Gastrocnemius medialis (tissue), 4 donors: ENCODE measurements around the gene PPP2R3B. TPM values are rescaled to one million over a fixed set of nuclear protein-coding genes. Genes with fewer than 3 reads are reported as not detected.
"Not testable (repeated sequence)": the region's sequence is repeated elsewhere in the genome, so short reads cannot be mapped to it uniquely, and the experiment has no call there.

ENCODE experiments used
- ATAC-seq, 2 donors: fragments of 150-250 bp; one replicate each; pipeline ENCODE4 v1.9.1; 2016
- DNase-seq, 2 donors: peaks; one replicate each; pipeline ENCODE4 v3.0.0-alpha.2; 2019
- H3K27ac ChIP-seq, 4 donors: fragments of 200-600 bp; sonication (generic); 1 replicate in 1 of 4; 2 replicates in 3 of 4; pipeline ENCODE4 v1.5.1; 2016 to 2018; ENCODE audit warnings: mild to moderate bottlenecking in 2 of 4, moderate library complexity in 1 of 4
- H3K27me3 ChIP-seq, 3 donors: fragments of 200-600 bp; sonication (generic) in 2 of 3; 1 replicate in 1 of 3; 2 replicates in 2 of 3; pipeline versions ENCODE4 v1.5.1 to v1.6.0; 2016 to 2019; ENCODE audit warnings: mild to moderate bottlenecking in 1 of 3, moderate library complexity in 1 of 3
- H3K36me3 ChIP-seq, 2 donors: fragments of 200-600 bp; sonication (generic) in 1 of 2; one replicate each; pipeline ENCODE4 v1.5.1; 2017 to 2018
- H3K4me1 ChIP-seq, 2 donors: fragments of 200-600 bp; sonication (generic) in 1 of 2; one replicate each; pipeline ENCODE4 v1.5.1; 2016 to 2017; ENCODE audit warnings: mild to moderate bottlenecking in 2 of 2
- H3K4me3 ChIP-seq, 4 donors: fragments of 200-600 bp; sonication (generic) in 3 of 4; 1 replicate in 1 of 4; 2 replicates in 3 of 4; pipeline ENCODE4 v1.5.1; 2016 to 2019; ENCODE audit warnings: mild to moderate bottlenecking in 2 of 4
- H3K9me3 ChIP-seq, 3 donors: fragments of 200-600 bp; sonication (generic) in 2 of 3; 1 replicate in 1 of 3; 2 replicates in 2 of 3; pipeline ENCODE4 v1.5.1; 2016 to 2019
- CTCF ChIP-seq, 5 experiments: fragments of 450-650 bp in 3 of 5; fragments of 200-600 bp in 2 of 5; sonication (generic) in 2 of 5; IDR thresholded peaks in 4 of 5; conservative IDR thresholded peaks in 1 of 5; 1 replicate in 4 of 5; 2 replicates in 1 of 5; pipeline ENCODE4 v1.5.1; 2016 to 2019; ENCODE audit warnings: antibody characterized with exemption in 5 of 5, mild to moderate bottlenecking in 3 of 5, moderate library complexity in 3 of 5
- POLR2A ChIP-seq, 2 donors: fragments of 450-650 bp; IDR thresholded peaks; one replicate each; pipeline ENCODE4 v1.6.1; 2017; ENCODE audit warnings: antibody characterized with exemption in 2 of 2, mild to moderate bottlenecking in 2 of 2, moderate library complexity in 2 of 2
- in situ Hi-C, 4 donors: fragments of 200-750 bp; cut with MboI; loops; one replicate each; pipeline versions ENCODE4 v1.15.0 to v1.8.0; 2017; ENCODE audit warnings: low sequenced_read_pairs in 4 of 4
- intact Hi-C: fragments of 100-400 bp; cut with DNase I; formaldehyde crosslinking; loops from one replicate; pipeline ENCODE4 v1.15.1; 2023; ENCODE audit warnings: low total_unique reads
- total RNA-seq, 4 donors: library from RNA; depleted of rRNA; stranded (reverse); fragments of >200 nt; gene quantifications; one replicate each; pipeline versions ENCODE4 v1.1.0 to v1.2.3, GENCODE V29; 2016

PPP2R3B gene
- total RNA-seq, 4 donors from 2014 or later = 53.8 to 103 (median 69.4) TPM

DNA sequence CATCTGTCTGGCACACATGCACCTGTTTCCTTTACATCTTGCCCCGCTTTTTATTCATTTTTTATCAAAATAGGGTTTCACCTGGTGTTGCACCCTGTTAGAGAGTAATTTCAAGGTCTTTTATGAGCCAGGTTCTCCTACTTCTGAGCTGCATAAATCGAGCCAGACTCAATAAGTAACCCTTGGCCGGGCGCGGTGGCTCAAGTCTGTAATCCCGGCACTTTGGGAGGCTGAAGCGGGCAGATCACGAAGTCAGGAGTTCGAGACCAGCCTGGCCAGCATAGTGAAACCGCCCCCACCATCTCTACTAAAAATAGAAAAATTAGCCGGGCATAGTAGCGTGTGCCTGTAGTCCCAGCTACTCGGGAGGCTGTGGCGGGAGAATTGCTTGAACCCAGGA is 1.0 kb upstream of the PPP2R3B start:
- TF ChIP-seq POLR2A (IDR thresholded peaks at IDR 0.05) = no peak
- no peak for TF ChIP-seq CTCF (IDR thresholded peaks at IDR 0.05 in 4 of 5, conservative IDR thresholded peaks at IDR 0.05 in 1 of 5)
- Histone ChIP-seq H3K27me3 (no peaks in the 10 kb centered on the region), H3K4me3 (peak overlapping the region; percentile 54 to 98 (median 85)), H3K4me1 (peaks cover 7% of the 10 kb centered on the region in 2 donors), H3K9me3 (no peaks in the 10 kb centered on the region), H3K36me3 (no peaks in the 10 kb centered on the region), H3K27ac (peak overlapping the region; percentile 96 to 99 (median 98))
- intact Hi-C loops = loop anchor here (2.0 to 10.0 kb wide), 4 partner anchors 15 to 1005 kb away; partner anchors contain the start of genes GTPBP6 and SLC25A6
- DNase-seq = no peak
- no peak for ATAC-seq
- in situ Hi-C loops = loop anchor here in 1 of 4 donors (10.0 kb wide), 1 partner anchor 63 kb away; no protein-coding TSS in a partner anchor

DNA sequence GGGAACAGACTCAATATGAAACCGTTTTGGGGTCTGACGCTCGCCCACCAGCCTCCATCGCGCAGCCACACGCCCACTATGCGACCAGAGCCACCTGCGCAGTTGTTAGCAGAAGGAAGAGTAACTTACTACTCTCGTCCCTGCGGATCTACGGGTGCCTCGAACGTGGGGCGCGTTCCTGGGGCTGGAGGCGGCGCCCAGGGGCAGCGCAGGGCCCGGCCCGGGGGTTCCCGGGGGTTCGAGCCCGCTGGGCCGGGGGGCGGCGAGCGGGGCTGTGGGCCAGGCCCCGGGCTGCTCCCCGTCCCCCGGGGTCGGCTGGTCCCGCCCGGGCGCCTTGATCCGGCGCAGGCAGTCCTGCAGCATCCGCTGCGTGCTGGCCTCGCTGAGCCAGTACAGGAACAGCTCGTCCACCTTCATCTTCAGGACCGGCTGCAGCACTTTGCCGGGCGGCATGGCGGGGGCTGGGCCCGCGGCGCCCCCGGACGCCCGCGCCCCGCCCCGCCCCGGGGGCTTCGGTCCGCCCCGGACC is 404 bp downstream of the PPP2R3B start:
- ATAC-seq (peak in 1 of 2 donors; percentile 2), DNase-seq (no peak)
- peak overlapping the region; percentile 96 to 99 (median 98) for H3K27ac ChIP-seq
- no peaks in the 10 kb centered on the region for H3K27me3 ChIP-seq
- no peaks in the 10 kb centered on the region for H3K9me3 ChIP-seq
- H3K4me1 ChIP-seq = peaks cover 7% of the 10 kb centered on the region in 2 donors
- no peaks in the 10 kb centered on the region for H3K36me3 ChIP-seq
- peak overlapping the region; percentile 79 to 98 (median 85) for H3K4me3 ChIP-seq
- TF ChIP-seq CTCF (IDR thresholded peaks at IDR 0.05 in 4 of 5, conservative IDR thresholded peaks at IDR 0.05 in 1 of 5) (no peak), POLR2A (IDR thresholded peaks at IDR 0.05) (no peak)
- intact Hi-C loops = loop anchor here (2.0 to 10.0 kb wide), 4 partner anchors 14 to 1006 kb away; partner anchors contain the start of genes GTPBP6 and SLC25A6
- in situ Hi-C loops = loop anchor here in 1 of 4 donors (10.0 kb wide), 1 partner anchor 62 kb away; no protein-coding TSS in a partner anchor

DNA sequence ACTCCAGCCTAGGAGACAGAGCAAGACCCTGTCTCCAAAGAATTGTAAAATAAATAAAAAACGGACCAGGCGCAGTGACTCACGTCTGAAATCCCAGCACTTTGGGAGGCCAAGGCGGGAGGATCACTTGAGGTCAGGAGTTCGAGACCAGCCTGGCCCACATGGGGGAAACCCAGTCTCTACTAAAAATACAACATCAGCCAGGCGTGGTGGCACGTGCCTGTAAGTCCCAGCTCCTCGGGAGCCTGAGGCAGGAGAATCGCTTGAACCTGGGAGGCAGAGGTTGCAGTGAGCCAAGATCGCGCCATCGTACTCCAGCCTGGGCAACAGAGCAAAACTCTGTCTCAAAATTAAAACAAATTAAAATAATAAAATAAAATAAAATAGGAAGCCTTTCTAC is 971 bp downstream of the PPP2R3B start:
- H3K27ac ChIP-seq, ATAC-seq, DNase-seq, H3K9me3 ChIP-seq, H3K4me1 ChIP-seq, H3K27me3 ChIP-seq, H3K36me3 ChIP-seq: not testable (repeated sequence)
- peak overlapping the region; percentile 79 to 98 (median 85) for H3K4me3 ChIP-seq
- in situ Hi-C loops = loop anchor here in 1 of 4 donors (10.0 kb wide), 1 partner anchor 61 kb away; no protein-coding TSS in a partner anchor
- intact Hi-C loops = loop anchor here (2.0 to 10.0 kb wide), 4 partner anchors 13 to 1007 kb away; partner anchors contain the start of genes GTPBP6 and SLC25A6

DNA sequence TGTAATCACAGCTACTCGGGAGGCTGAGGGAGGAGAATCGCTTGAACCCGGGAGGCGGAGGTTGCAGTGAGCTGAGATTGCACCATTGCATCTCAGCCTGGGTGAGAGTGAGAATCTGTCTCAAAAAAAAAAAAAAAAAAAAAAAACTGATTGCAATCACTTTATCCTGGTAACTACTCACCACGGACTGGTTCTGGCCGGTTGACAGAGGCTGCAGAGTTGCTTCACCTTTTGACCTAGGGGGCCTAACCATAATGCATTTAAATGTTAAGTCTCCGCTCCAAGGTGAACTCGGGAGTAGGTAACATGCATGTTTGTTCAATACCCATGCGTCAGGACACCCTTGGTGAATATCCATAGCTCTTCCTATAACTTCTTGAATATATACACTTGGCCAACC is 1.8 kb downstream of the PPP2R3B start:
- DNase-seq (no peak), ATAC-seq (no peak)
- TF ChIP-seq CTCF (IDR thresholded peaks at IDR 0.05 in 4 of 5, conservative IDR thresholded peaks at IDR 0.05 in 1 of 5) (no peak), POLR2A (IDR thresholded peaks at IDR 0.05) (no peak)
- intact Hi-C loops (loop anchor here (5.0 to 10.0 kb wide), 3 partner anchors 68 to 1007 kb away; partner anchors contain the start of genes GTPBP6 and SLC25A6), in situ Hi-C loops (loop anchor here in 1 of 4 donors (10.0 kb wide), 1 partner anchor 60 kb away; no protein-coding TSS in a partner anchor)
- Histone ChIP-seq H3K9me3 (no peaks in the 10 kb centered on the region), H3K4me3 (no peak overlapping the region), H3K4me1 (peaks cover 7% of the 10 kb centered on the region in 2 donors), H3K36me3 (no peaks in the 10 kb centered on the region), H3K27me3 (no peaks in the 10 kb centered on the region), H3K27ac (no peak overlapping the region)

DNA sequence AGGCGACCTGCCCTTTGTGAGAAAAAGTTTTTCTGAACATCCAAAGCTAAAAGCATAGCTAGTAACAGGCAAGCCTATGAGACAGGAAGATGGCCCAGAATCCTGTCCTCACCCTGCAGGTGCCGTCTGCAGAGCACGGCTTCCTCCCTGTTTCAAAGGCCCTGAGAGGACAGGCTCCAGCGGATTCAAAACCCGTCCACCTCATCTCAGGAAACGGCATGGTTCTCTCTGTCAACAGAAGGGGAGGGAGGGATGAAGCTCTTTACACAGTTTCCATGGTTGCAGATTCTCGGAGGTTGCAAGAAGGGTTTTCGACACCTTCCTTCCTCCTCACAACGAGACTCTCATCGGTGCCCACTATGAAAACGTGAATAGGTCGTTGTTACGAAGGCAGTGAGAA is 8.3 kb downstream of the PPP2R3B start:
- no peaks in the 10 kb centered on the region for H3K9me3 ChIP-seq
- peaks cover 0 to 4% of the 10 kb centered on the region in 2 donors for H3K4me1 ChIP-seq
- DNase-seq (no peak), ATAC-seq (no peak)
- intact Hi-C loops (no loop called here), in situ Hi-C loops (no loop called here)
- H3K27me3 ChIP-seq = no peaks in the 10 kb centered on the region
- H3K36me3 ChIP-seq = no peaks in the 10 kb centered on the region
- H3K27ac ChIP-seq = no peak overlapping the region
- H3K4me3 ChIP-seq = no peak overlapping the region
- TF ChIP-seq POLR2A (IDR thresholded peaks at IDR 0.05) (no peak), CTCF (IDR thresholded peaks at IDR 0.05 in 4 of 5, conservative IDR thresholded peaks at IDR 0.05 in 1 of 5) (no peak)

DNA sequence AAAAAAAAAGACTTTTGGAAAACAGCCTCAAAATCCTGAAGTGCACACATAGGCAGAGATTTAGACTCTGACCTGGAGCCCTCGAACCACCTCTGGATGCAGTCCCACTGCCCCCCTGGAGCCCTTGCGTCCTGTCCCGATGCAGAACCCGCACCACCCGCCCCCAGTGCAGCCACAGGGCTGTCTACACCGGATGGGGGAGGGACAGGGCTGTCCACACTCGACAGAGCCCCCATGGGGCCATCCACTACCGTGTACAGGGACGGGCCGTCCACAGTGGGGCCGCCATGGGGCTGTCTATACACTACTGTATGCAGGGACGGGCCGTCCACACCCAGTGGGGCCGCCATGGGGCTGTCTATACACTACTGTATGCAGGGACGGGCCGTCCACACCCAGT is 10.5 kb downstream of the PPP2R3B start:
- DNase-seq, ATAC-seq, H3K36me3 ChIP-seq, H3K27me3 ChIP-seq, intact Hi-C loops, in situ Hi-C loops, H3K9me3 ChIP-seq, H3K4me3 ChIP-seq, H3K27ac ChIP-seq: not testable (repeated sequence)
- peaks cover 15 to 17% of the 10 kb centered on the region in 2 donors for H3K4me1 ChIP-seq
